CD4-positive, alpha-beta T cell treated with Interleukin-12 subunit alpha and Interleukin-12 subunit beta, for 1 hour (primary cell): Measurements from ENCODE around the gene RPAIN.

ENCODE experiments used
- DNase-seq: peaks from one replicate; pipeline ENCODE4 v3.0.0-alpha.2; 2020

Gene RPAIN, protein sequence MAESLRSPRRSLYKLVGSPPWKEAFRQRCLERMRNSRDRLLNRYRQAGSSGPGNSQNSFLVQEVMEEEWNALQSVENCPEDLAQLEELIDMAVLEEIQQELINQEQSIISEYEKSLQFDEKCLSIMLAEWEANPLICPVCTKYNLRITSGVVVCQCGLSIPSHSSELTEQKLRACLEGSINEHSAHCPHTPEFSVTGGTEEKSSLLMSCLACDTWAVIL

DNA sequence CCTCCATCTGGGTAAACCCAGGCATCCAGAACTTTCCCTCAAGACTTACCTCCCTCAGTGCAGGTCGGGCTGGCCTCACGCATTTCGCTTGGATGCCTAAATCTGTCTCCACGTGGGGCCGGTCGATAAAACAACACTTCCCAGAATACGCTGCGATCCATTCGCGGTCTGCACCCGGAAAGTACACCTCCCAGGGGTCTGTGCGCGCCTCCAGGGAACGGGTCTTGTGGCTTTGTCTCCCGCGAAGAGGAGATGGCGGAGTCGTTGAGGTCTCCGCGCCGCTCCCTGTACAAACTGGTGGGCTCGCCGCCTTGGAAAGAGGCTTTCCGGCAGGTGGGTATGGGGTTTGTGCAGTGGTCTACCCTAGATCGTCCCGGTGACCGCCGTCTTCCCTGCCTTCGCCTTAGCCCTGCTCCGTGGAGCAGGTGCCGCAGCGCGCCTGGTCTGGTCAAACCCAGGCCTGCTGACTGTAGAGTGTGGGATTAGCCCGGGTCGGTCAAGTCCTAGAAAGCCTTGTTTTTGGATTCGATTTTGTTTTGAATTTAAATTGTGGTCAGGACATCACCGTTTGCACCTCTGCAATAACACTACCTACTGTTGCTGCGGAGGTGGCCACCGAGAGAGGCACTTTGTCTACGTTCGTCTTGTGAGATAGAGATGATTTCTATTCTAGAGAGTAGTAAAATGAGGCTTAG is at the start of gene RPAIN:
RPAIN (plus strand) TSS at position 224 of the 695 bp plus-strand sequence; CDS start at position 253, 29 bp downstream.
- peak; percentile 86 for DNase-seq

DNA sequence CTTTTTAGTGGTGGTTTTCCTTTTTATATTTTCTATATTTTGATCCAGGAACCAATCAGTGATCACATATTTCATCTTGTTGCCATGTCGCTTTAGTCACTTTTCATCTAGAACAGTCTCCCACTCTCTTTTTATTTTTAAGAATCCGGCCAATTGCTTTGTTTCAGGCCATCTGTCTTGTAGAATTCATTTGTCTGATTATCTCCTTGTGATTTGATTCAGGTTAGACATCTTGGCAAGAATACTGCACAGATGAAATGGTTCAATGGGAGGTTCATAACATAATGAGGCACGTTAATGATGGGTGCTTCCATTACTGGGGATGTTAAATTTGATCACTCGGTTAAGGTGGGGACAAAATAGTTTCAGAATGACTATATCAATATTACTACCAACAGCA is 49.6 kb upstream of the RPAIN start:
- no peak for DNase-seq

GRCh38 chr17:5373112-5373511 is 46.9 kb upstream of the RPAIN start:
- DNase-seq: no peak

GRCh38 chr17:5378566-5379207 is 41.3 kb upstream of the RPAIN start:
- no peak for DNase-seq

- DNase-seq: no peak
Observed at GRCh38 chr17:5379351-5380107, 40.5 kb upstream of the RPAIN start.

DNA sequence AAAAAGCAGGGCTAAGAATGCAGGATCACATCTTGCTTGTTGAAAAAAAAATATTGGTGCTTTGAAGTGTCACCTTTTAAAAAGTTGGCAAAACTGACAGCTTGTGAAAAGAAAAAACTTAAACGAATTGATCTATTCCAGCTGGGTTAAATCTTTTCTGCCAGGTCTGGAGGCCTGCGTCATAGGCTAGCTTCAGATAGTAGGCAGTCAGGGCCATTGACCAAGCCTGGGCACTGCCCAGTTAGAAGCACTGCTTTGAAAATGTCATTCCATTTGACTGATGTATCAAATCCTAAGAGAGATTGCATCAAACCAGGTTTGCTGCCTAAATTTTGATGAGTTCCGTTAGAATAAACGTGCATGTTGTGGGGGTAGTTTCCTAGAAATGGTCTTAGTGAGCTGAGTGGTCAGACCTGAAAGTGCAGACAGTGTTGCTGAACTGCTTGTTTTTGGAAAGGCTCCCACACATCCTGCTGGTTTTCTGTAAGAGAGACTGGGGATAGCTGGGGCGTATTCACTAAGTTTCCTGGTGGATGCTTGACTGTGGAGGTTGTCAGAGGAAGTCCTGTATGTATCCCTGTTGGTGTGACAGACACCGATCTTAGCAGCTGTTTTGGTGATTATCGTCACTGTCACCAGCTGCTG is 39.4 kb upstream of the RPAIN start:
- DNase-seq: no peak

GRCh38 chr17:5381542-5381941 is 38.4 kb upstream of the RPAIN start:
- DNase-seq: no peak

DNA sequence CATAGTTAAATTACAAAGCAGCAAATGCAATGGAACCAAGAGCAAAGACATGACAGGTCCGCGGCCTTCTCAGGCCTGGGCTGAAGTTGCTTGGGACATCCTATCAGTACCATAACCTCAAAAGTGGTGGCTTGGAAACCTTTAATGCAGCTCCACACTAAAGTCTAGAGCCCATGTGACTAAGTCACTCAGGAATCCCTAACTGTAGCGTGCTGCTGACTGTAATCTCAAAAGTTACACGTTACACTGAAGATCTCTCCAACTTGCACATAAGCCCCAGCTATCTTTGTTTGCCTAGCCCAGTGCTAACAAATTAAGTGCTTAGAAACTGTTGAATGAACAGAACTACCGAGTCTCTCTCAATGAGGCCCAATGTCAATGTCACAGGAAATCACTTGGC is 28.3 kb upstream of the RPAIN start:
- no peak for DNase-seq

DNA sequence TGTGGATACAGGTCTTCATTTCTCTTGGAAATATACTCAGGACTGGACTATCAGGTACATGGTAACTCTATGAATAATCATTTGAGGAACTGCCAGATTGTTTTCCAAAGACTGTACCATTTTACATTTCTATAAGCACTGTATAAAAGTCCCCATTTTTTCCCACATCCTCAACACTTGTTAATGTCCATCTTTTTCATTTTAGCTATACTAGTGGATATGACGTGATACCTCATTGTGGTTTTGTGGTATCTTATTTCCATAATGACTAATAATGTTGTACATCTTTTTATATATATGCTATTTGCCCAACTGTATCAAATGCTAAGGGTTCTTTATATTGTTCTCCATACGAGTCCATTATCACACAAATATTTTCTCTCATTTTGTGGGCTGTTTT is 23.4 kb upstream of the RPAIN start:
- DNase-seq: no peak

DNA sequence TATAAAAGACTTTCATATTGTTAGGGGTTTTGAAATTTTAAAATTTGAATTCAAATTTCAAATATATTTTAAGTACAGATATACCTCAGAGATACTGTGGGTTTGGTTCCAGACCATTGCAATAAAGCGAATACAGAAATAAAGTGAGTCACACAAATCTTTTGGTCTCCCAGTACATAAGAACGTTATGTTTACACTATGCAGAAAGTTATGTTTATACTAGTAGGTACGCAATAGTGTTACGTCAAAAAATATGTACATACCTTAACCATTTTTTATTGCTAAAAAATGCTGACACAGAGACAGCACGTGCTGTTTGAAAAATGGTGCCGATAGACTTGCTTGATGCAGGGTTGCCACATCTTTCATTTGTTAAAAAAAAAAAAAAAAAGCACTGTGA is 20.2 kb upstream of the RPAIN start:
- no peak for DNase-seq

GRCh38 chr17:5405400-5405799 is 14.6 kb upstream of the RPAIN start:
- no peak for DNase-seq

- no peak for DNase-seq
Observed at GRCh38 chr17:5408186-5408585, 11.8 kb upstream of the RPAIN start.

DNA sequence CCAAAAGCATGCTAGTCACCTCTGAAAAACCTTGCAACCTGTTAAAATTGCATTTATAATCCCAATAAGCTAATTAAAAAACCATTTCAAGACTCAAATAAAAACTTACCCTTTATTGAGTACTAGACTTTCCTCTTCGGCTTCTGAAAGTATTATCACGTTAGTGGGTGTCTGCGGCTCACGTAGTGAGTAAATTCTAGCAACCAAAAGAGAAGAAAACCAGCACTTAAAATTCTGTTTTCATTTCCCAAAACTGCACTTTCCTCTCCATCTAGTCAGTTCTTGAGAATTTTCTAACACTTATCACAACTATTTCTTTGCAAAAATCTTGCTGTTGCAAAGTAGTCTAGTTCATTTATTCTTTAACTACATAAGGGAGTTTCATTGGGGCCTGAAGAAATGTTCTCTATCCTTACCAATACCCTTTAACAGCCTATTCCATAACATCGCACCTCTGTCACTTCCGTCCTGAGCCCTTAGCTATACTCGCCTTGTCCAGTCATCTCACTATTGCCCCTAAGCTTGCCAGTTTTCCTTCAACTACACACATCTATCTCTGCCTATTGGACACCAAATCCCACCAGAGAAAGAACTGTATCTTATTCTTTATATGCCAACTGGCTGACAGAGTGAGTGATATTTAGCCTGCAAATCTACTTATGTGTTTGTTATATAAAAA is 9.2 kb upstream of the RPAIN start:
- DNase-seq: no peak

- DNase-seq: no peak
Observed at GRCh38 chr17:5413682-5414081, 6.3 kb upstream of the RPAIN start.

DNA sequence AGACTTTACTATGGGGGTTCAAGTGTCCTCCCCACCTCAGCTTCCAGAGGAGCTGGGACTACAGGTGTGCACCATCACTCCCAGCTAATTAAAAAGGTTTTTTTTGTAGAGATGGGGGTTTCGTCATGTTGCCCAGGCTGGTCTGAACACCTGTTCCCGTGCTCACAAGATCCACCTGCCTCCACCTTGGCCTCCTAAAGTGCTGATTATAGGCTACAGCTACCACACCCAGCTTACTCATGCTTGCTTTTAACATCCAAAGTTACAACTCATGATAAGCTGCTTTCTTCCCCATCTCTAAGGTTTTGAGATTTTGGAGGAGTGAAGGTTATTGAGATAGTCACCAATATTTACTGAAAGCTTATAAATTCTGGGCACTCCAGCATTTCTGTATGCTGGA is 3.1 kb upstream of the RPAIN start:
- DNase-seq: no peak

DNA sequence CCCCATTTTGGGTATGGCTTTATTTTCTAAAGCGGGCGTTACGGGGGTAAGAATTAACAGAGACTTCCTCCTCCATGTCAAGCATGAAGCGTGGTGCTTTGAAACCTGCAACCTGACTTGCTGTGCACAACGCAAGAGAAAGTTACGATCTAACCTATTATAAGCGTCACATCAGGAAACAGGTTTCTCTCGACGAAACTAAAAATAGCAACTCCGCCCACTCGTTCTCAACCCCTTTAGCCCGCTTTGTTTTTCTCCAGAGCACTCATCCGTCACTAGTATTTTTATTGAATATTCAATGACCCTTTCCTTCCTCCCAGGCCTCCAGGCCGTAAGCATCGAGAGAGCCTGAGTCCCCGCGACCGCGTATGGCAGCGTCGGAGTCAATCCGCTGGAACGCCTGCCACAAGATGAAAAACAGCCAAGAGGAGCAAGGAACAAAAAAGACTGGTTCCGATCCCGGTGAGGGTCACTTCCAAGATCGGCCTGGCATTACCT is 1.1 kb upstream of the RPAIN start:
- peak; percentile 81 for DNase-seq

DNA sequence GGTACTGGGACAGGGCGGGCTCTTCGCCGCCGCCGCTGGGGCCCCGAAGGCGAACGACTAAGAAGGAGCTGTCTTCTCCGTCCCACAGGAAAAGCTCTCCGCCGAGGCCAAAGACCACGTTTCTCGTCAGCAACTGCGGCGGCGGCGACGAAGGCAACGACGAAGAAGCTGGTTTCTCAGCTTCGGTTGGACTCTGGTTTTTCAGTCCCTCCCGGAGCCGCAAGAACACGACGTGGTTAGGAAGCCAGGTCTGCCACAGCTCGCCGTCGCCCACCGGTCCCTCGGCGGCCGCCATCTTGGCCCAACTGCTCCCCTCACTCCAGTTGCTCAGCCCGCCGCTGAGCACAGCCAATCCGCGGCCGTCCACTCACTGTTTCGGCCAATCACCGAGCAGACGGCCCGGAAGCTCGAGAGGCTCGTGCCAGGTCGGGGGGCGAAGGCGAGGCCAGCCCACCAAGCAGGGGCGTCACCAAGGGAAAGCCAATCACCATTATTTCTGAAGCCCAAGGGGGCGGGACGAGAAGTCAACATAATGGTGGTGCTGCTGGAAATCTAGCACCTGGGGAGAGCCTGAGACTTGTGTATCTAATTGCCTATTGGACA is 525 bp upstream of the RPAIN start, which contains the start of gene NUP88:
NUP88 (minus strand) TSS at position 307 of the 603 bp plus-strand sequence; CDS start at position 295, 12 bp downstream.
- DNase-seq: peak; percentile 96

DNA sequence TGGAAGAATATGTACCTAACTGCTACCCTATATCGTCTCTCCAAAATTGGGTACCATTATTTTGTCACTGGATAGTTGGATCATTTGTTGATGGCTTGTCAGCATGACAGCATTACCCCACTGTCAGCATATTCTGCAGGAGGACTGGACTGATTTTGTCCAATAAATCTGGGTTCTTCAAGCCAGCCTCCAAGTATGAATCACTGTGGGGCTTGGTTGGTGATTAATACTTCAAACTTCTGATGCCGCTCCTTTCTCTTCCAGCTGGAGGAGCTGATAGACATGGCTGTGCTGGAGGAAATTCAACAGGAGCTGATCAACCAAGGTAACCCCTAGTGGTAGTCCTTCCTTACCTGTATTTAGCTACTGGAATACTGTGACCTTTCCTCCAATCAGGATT is 2.5 kb downstream of the RPAIN start:
- no peak for DNase-seq

DNA sequence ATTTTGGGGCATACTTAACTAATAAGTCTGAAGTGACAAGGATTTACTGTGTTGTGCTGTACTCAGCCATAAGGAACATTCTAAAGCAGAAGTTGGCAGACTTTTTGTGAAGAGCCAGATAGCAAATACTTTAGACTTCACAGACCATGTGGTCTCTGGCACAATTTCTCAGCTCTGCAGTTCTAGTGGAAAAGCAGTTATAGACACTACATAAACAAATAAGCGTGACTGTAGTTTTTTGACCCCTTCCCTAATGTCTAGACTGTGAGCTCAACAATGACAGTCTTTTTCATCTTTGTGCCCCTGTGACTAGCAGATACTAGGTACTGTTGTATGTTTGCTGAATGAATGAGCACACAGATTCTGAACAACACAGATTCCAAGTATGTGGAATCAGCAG is 4.9 kb downstream of the RPAIN start:
- DNase-seq: no peak

DNA sequence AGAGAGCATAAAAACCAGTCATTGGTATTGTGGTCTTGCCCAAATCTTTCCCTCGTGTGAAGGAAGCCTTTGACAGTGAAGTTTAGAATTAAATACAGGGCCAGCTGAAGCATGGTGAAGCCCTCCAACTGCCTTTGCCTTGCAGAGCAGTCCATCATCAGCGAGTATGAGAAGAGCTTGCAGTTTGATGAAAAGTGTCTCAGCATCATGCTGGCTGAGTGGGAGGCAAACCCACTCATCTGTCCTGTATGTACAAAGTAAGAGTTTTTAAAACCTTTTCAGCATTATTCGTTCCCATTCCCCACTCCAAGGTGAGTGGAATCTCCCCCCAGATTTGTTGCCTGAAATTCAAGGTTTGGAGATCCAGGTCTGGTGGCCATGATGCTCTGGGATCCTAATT is 5.8 kb downstream of the RPAIN start:
- no peak for DNase-seq

DNA sequence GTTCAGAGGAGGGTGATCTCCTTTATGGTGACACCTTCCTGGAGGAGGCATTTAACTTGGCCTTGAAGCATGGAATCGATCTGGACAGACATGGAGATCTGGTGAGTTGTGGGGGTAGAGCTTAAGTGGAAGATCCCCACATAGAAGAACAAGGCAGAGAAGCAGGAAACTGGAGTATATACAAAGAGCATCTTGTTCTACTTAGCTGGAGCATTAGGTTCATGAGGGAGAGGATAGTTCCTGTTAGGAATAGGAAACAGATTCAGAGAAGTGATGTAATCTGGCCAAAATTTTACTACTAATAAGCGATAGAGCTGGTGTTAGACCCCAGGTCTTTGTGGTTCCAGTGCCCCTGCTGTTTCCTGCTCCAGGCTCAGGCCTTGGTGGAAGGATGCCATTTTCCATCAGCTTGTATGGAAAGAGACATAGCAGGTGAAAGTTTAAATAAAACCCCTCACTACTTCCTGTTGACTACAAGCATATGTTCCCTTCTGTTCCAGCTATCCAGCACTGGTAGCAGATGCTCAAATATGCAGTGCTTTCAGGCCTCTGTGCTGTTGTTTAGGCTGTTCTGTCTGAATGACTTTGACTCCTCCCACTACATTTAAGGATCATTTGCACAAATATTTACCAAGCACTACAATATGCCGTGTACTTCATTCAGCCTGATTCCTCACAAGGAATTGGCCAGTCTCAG is 9.4 kb downstream of the RPAIN start:
- DNase-seq: no peak
